Activated B cell treated with CpG ODN at 0.5 μM for 24 hours (primary cell): Measurements from ENCODE around the gene EPB41. TPM values are rescaled to one million over a fixed set of nuclear protein-coding genes. Genes with fewer than 3 reads are reported as not detected.
"Not testable (repeated sequence)": the region's sequence is repeated elsewhere in the genome, so short reads cannot be mapped to it uniquely, and the experiment has no call there.

Source experiments
- ATAC-seq: fragments of 200-7000 bp; cut with Tn5 transposase; one replicate; pipeline ENCODE4 v1.10.0; 2021; ENCODE audit warnings: low read depth, mild to moderate bottlenecking, moderate library complexity
- CTCF ChIA-PET: fragments of 350-600 bp; sonication (Branson Sonifier 250); formaldehyde crosslinking; loops from one replicate; lab custom pipeline; 2021; ENCODE audit warnings: antibody characterized with exemption; lab: Charles Lee
- POLR2A ChIA-PET: fragments of 350-600 bp; sonication (Branson Sonifier 250); formaldehyde crosslinking; loops from one replicate; lab custom pipeline; 2021; ENCODE audit warnings: antibody characterized with exemption; lab: Charles Lee
- DNase-seq: peaks from one replicate; pipeline ENCODE4 v3.0.0; 2022
- H3K27ac Mint-ChIP-seq: one replicate; pipeline ENCODE4 v1.8.0; 2020; ENCODE audit warnings: mixed read lengths
- H3K27me3 Mint-ChIP-seq: one replicate; pipeline ENCODE4 v1.8.0; 2021; ENCODE audit warnings: mixed read lengths
- H3K36me3 Mint-ChIP-seq: one replicate; pipeline ENCODE4 v1.8.0; 2021; ENCODE audit warnings: low read depth, mixed read lengths
- H3K4me1 Mint-ChIP-seq: one replicate; pipeline ENCODE4 v1.8.0; 2021; ENCODE audit warnings: mixed read lengths
- H3K4me3 Mint-ChIP-seq: one replicate; pipeline ENCODE4 v1.8.0; 2020; ENCODE audit warnings: mild to moderate bottlenecking, mixed read lengths
- H3K9me3 Mint-ChIP-seq: one replicate; pipeline ENCODE4 v1.8.0; 2020; ENCODE audit warnings: mixed read lengths
- CTCF ChIP-seq: fragments of 200-600 bp; IDR thresholded peaks from one replicate; pipeline ENCODE4 v1.8.0; 2022; ENCODE audit warnings: antibody characterized with exemption, mild to moderate bottlenecking
- intact Hi-C: fragments of 100-400 bp; cut with micrococcal nuclease; formaldehyde crosslinking; loops from one replicate; pipeline ENCODE4 v1.15.1; 2024
- total RNA-seq: library from RNA; stranded (reverse); gene quantifications from 2 replicates; pipeline ENCODE4 v1.2.3, GENCODE V29; 2022

Gene EPB41
- total RNA-seq, 1 donor from 2014 or later: 73.8 TPM

GRCh38 chr1:29081201-29081600 lies 166.8 kb downstream of the EPB41 start:
- no peak for DNase-seq
- intact Hi-C loops: no loop called here
- Mint-ChIP-seq H3K27me3 (no peaks in the 10 kb centered on the region), H3K27ac (no peak overlapping the region), H3K4me3 (no peak overlapping the region), H3K9me3 (no peaks in the 10 kb centered on the region), H3K36me3 (peaks cover 37% of the 10 kb centered on the region), H3K4me1 (no peaks in the 10 kb centered on the region)
- ChIA-PET CTCF (interaction anchor here (1.3 kb wide), 1 partner anchor 121 kb away, joined by 3 read pairs; no protein-coding TSS in a partner anchor), POLR2A (no interaction called here)
- ATAC-seq: no peak
- no peak for TF ChIP-seq CTCF

DNA sequence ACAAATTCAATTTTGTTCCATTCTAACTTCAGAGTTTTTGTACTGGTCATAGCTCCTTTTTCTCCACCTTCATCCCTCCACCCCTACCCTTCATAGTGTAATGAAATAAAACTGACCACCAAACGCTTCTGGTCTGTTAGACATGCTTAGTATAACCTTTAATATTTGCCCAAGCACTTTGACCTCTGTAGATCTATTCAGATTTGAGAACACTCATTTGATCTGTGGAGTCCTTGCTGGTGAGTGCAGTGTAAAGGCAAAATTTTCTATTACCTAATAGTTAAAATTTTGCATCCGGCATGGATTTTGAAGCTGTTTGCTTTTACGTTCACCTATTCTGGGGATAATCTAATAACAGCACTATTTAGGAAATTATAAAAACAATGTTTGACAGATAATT lies 168.2 kb downstream of the EPB41 start:
- ATAC-seq (no peak), DNase-seq (no peak)
- POLR2A ChIA-PET: no interaction called here
- no peaks in the 10 kb centered on the region for H3K9me3 Mint-ChIP-seq
- intact Hi-C loops: no loop called here
- no peaks in the 10 kb centered on the region for H3K27me3 Mint-ChIP-seq
- no peaks in the 10 kb centered on the region for H3K4me1 Mint-ChIP-seq
- H3K27ac Mint-ChIP-seq: no peak overlapping the region
- CTCF ChIA-PET: no interaction called here
- H3K4me3 Mint-ChIP-seq: no peak overlapping the region
- peaks cover 28% of the 10 kb centered on the region for H3K36me3 Mint-ChIP-seq
- no peak for TF ChIP-seq CTCF

DNA sequence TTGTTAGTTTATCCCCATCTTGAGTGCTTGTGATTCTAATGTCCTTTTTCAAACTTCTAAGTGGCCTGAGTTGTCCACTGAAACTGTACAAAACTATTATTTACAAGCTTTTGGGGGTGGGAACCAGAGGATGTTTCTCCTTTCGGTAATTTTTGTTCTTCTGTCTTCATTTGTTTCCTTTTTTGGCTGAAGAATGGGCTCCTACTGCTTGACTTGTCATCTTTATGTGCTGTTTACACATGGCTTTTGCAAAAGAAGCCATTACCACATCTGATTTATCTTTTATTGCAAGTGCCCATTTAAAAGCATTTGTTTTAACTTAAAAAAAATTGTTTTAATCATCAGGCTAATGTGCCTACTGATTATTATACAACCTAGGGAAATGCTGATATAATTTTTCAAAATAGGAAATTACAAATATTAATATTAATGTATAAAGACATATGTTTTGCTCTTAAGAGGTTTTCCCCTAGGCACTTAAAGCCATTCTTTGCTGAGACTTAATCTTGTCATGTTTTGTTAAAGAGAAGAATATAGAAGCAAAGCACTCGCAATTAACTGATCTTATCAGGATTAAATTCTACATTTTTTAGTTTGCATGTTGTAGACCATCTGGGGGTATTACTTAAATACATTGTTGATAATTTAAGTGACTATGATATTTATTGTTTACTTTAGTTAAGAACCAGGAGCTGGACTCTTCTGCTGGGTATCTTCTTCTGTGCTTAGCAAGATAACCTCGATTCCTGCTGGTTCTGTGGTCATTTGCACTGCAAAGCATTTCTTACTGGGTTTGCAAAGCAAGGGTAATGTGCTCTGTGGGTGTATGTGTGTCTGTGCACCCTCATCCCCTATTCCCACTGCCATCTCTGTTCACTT lies 169.2 kb downstream of the EPB41 start:
- CTCF ChIA-PET: no interaction called here

GRCh38 chr1:29084196-29084521 lies 169.8 kb downstream of the EPB41 start:
- intact Hi-C loops: no loop called here
- no peak for DNase-seq
- ChIA-PET CTCF (no interaction called here), POLR2A (no interaction called here)
- Mint-ChIP-seq H3K36me3 (peaks cover 28% of the 10 kb centered on the region), H3K4me3 (no peak overlapping the region), H3K4me1 (no peaks in the 10 kb centered on the region), H3K27ac (no peak overlapping the region), H3K27me3 (no peaks in the 10 kb centered on the region), H3K9me3 (no peaks in the 10 kb centered on the region)
- no peak for ATAC-seq
- no peak for TF ChIP-seq CTCF

More for the DNA sequence above, 169.2 kb downstream of the EPB41 start:
- POLR2A ChIA-PET: no interaction called here
- Mint-ChIP-seq H3K36me3 (peaks cover 27% of the 10 kb centered on the region), H3K4me3 (no peak overlapping the region), H3K9me3 (no peaks in the 10 kb centered on the region), H3K27me3 (no peaks in the 10 kb centered on the region), H3K27ac (no peak overlapping the region), H3K4me1 (no peaks in the 10 kb centered on the region)
- DNase-seq (no peak), ATAC-seq (no peak)
- intact Hi-C loops: no loop called here
- TF ChIP-seq CTCF: no peak

GRCh38 chr1:29090937-29091618 lies 176.7 kb downstream of the EPB41 start:
- DNase-seq: no peak
- ChIA-PET POLR2A (no interaction called here), CTCF (no interaction called here)
- no peak overlapping the region for H3K27ac Mint-ChIP-seq
- TF ChIP-seq CTCF: no peak
- ATAC-seq: no peak
- H3K4me3 Mint-ChIP-seq: no peak overlapping the region
- peaks cover 4% of the 10 kb centered on the region for H3K9me3 Mint-ChIP-seq
- no peaks in the 10 kb centered on the region for H3K27me3 Mint-ChIP-seq
- H3K4me1 Mint-ChIP-seq: no peaks in the 10 kb centered on the region
- intact Hi-C loops: no loop called here
- H3K36me3 Mint-ChIP-seq: peaks cover 61% of the 10 kb centered on the region

- H3K36me3 Mint-ChIP-seq: peaks cover 74% of the 10 kb centered on the region
- H3K4me3 Mint-ChIP-seq, DNase-seq, ATAC-seq, H3K4me1 Mint-ChIP-seq, CTCF ChIA-PET, H3K9me3 Mint-ChIP-seq, H3K27ac Mint-ChIP-seq, POLR2A ChIA-PET, H3K27me3 Mint-ChIP-seq, intact Hi-C loops: not testable (repeated sequence)
Observed at GRCh38 chr1:29092704-29093103, 178.3 kb downstream of the EPB41 start.
